Dermis microvascular lymphatic vessel endothelial cell (primary cell): ENCODE measurements around the gene RAB37. TPM values are rescaled to one million over a fixed set of nuclear protein-coding genes. Genes with fewer than 3 reads are reported as not detected.

Experiments used
- DNase-seq, 2 donors: peaks; one replicate each; pipeline versions ENCODE4 v3.0.0 to v3.0.0-alpha.2; 2010; ENCODE audit warnings: low read depth in 2 of 2
- total RNA-seq: library from RNA; depleted of rRNA; stranded (reverse); fragments of >200 nt; gene quantifications from 2 replicates; pipeline ENCODE4 v1.2.1, GENCODE V29; 2014

Gene RAB37
- total RNA-seq = 0.13 TPM in 2 replicates

GRCh38 chr17:74736513-74737298 is at the start of gene RAB37:
Gene RAB37, plus strand, starts transcription at chr17:74737256. Its CDS starts 17 bp downstream, at chr17:74737273.
- DNase-seq = no peak

GRCh38 chr17:74687886-74688285 is 49.2 kb upstream of the RAB37 start:
- DNase-seq = no peak

GRCh38 chr17:74690409-74690825 is 46.6 kb upstream of the RAB37 start:
- DNase-seq = no peak

GRCh38 chr17:74691151-74691550 is 45.9 kb upstream of the RAB37 start:
- no peak for DNase-seq

GRCh38 chr17:74694081-74694480 is 43.0 kb upstream of the RAB37 start:
- no peak for DNase-seq

GRCh38 chr17:74695629-74696028 is 41.4 kb upstream of the RAB37 start:
- no peak for DNase-seq

- DNase-seq = no peak
Observed at GRCh38 chr17:74697515-74697914, 39.5 kb upstream of the RAB37 start.

GRCh38 chr17:74698069-74698468 is 39.0 kb upstream of the RAB37 start:
- no peak for DNase-seq

- DNase-seq = no peak
Observed at GRCh38 chr17:74699236-74699635, 37.8 kb upstream of the RAB37 start.

GRCh38 chr17:74702116-74702871 is 34.8 kb upstream of the RAB37 start:
- DNase-seq = no peak

- DNase-seq = no peak
Observed at GRCh38 chr17:74703311-74703710, 33.7 kb upstream of the RAB37 start.

- DNase-seq = no peak
Observed at GRCh38 chr17:74704544-74704943, 32.5 kb upstream of the RAB37 start.

- DNase-seq = no peak
Observed at GRCh38 chr17:74711058-74711824, 25.8 kb upstream of the RAB37 start.

GRCh38 chr17:74712301-74712700 is 24.8 kb upstream of the RAB37 start:
- no peak for DNase-seq

- no peak for DNase-seq
Observed at GRCh38 chr17:74712756-74713155, 24.3 kb upstream of the RAB37 start, which contains the start of gene CD300LF. Gene CD300LF, minus strand, starts transcription at chr17:74712923. Its CDS starts 57 bp downstream, at chr17:74712866.

- DNase-seq = no peak
Observed at GRCh38 chr17:74713171-74713755, 23.8 kb upstream of the RAB37 start.

GRCh38 chr17:74715144-74715543 is 21.9 kb upstream of the RAB37 start:
- DNase-seq = no peak

GRCh38 chr17:74720506-74720905 is 16.6 kb upstream of the RAB37 start:
- no peak for DNase-seq

GRCh38 chr17:74722782-74723181 is 14.3 kb upstream of the RAB37 start:
- DNase-seq = no peak

- DNase-seq = no peak
Observed at GRCh38 chr17:74723891-74724290, 13.2 kb upstream of the RAB37 start.

- DNase-seq = no peak
Observed at GRCh38 chr17:74725111-74725510, 11.9 kb upstream of the RAB37 start.
